Astrocyte (in vitro differentiated cells and primary cell): ENCODE results near the gene NUP214. TPM values are rescaled to one million over a fixed set of nuclear protein-coding genes. Genes with fewer than 3 reads are reported as not detected.

Experiments used
- DNase-seq: peaks from one replicate; pipeline ENCODE4 v3.0.0-alpha.2; 2010; ENCODE audit warnings: low read depth
- FAIRE-seq: peaks from 2 replicates; lab custom pipeline; 2011; peaks lifted over from hg19 to GRCh38; lab: Jason Lieb, UNC
- H2AFZ ChIP-seq: 2 replicates; pipeline ENCODE4 v1.6.0; 2012; ENCODE audit warnings: low read depth, low read length, inconsistent platforms
- H3K27ac ChIP-seq: 2 replicates; pipeline ENCODE4 v1.5.1; 2011; ENCODE audit warnings: low read depth, low read length, inconsistent platforms
- H3K27me3 ChIP-seq: 2 replicates; pipeline ENCODE4 v1.6.0; 2011; ENCODE audit warnings: low read length, inconsistent platforms; ENCODE audit not compliant: insufficient read depth
- H3K36me3 ChIP-seq: 2 replicates; pipeline ENCODE4 v1.5.1; 2011; ENCODE audit warnings: low read length, inconsistent platforms; ENCODE audit not compliant: insufficient read depth
- H3K4me1 ChIP-seq: 2 replicates; pipeline ENCODE4 v1.5.1; 2011; ENCODE audit warnings: low read length, inconsistent platforms; ENCODE audit not compliant: insufficient read depth
- H3K4me2 ChIP-seq: 2 replicates; pipeline ENCODE4 v1.6.0; 2012; ENCODE audit warnings: low read length, inconsistent platforms
- H3K4me3 ChIP-seq: 2 replicates; pipeline ENCODE4 v1.5.1; 2011; ENCODE audit warnings: low read depth, mild to moderate bottlenecking, low read length, inconsistent platforms; ENCODE audit not compliant: insufficient read depth
- H3K79me2 ChIP-seq: 2 replicates; pipeline ENCODE4 v1.6.0; 2012; ENCODE audit warnings: mild to moderate bottlenecking, low read length, inconsistent platforms; ENCODE audit not compliant: insufficient read depth
- H3K9ac ChIP-seq: 2 replicates; pipeline ENCODE4 v1.6.0; 2012; ENCODE audit warnings: mild to moderate bottlenecking, low read length, inconsistent platforms
- H3K9me3 ChIP-seq: 2 replicates; pipeline ENCODE4 v1.5.1; 2012; ENCODE audit warnings: low read depth, mild to moderate bottlenecking, low read length, inconsistent platforms; ENCODE audit not compliant: insufficient read depth
- H4K20me1 ChIP-seq: 2 replicates; pipeline ENCODE4 v1.6.0; 2012; ENCODE audit warnings: low read length, inconsistent platforms; ENCODE audit not compliant: insufficient read depth
- H3K27ac Mint-ChIP-seq: one replicate; pipeline ENCODE4 v1.8.0; 2021; ENCODE audit warnings: mild to moderate bottlenecking, mixed read lengths; ENCODE audit not compliant: unreplicated experiment
- H3K27me3 Mint-ChIP-seq: one replicate; pipeline ENCODE4 v1.8.0; 2021; ENCODE audit warnings: low read depth, mixed read lengths; ENCODE audit not compliant: unreplicated experiment
- H3K36me3 Mint-ChIP-seq: one replicate; pipeline ENCODE4 v1.8.0; 2021; ENCODE audit warnings: low read depth, mixed read lengths; ENCODE audit not compliant: unreplicated experiment
- H3K4me1 Mint-ChIP-seq: one replicate; pipeline ENCODE4 v1.8.0; 2021; ENCODE audit warnings: low read depth, mixed read lengths; ENCODE audit not compliant: unreplicated experiment
- H3K4me3 Mint-ChIP-seq: one replicate; pipeline ENCODE4 v1.8.0; 2021; ENCODE audit warnings: mild to moderate bottlenecking, moderate library complexity, mixed read lengths; ENCODE audit not compliant: unreplicated experiment
- H3K9me3 Mint-ChIP-seq: one replicate; pipeline ENCODE4 v1.8.0; 2021; ENCODE audit warnings: mild to moderate bottlenecking, mixed read lengths; ENCODE audit not compliant: unreplicated experiment
- CTCF ChIP-seq: IDR thresholded peaks from 2 replicates; pipeline ENCODE4 v1.5.1; 2011; ENCODE audit warnings: low read depth, mild to moderate bottlenecking, inconsistent platforms, low read length, moderate library complexity; ENCODE audit not compliant: insufficient read depth
- EZH2 ChIP-seq: IDR thresholded peaks from 2 replicates; pipeline ENCODE4 v1.6.1; 2012; ENCODE audit warnings: mild to moderate bottlenecking, low read length, inconsistent platforms; ENCODE audit not compliant: insufficient read depth
- total RNA-seq: library from RNA; stranded (reverse); gene quantifications from 2 replicates; pipeline ENCODE4 v1.2.1, GENCODE V29; 2021

The NUP214 gene
- total RNA-seq, 1 donor from 2014 or later, result 30.5 TPM

- no peak overlapping the region for H3K27ac Mint-ChIP-seq
- TF ChIP-seq CTCF (no peak), EZH2 (no peak)
- peaks cover 7% of the 10 kb centered on the region for H3K4me1 Mint-ChIP-seq
- H3K79me2 ChIP-seq, result peaks cover 13% of the 10 kb centered on the region
- H3K9me3 ChIP-seq, result no peaks in the 10 kb centered on the region
- no peak overlapping the region for H3K4me3 ChIP-seq
- no peaks in the 10 kb centered on the region for H3K27me3 ChIP-seq
- H3K27ac ChIP-seq, result no peak overlapping the region
- no peaks in the 10 kb centered on the region for H3K27me3 Mint-ChIP-seq
- H3K9me3 Mint-ChIP-seq, result no peaks in the 10 kb centered on the region
- H3K4me1 ChIP-seq, result peaks cover 4% of the 10 kb centered on the region
- H3K36me3 ChIP-seq, result peaks cover 25% of the 10 kb centered on the region
- no peak overlapping the region for H3K4me3 Mint-ChIP-seq
- no peak overlapping the region for H3K9ac ChIP-seq
- no peak overlapping the region for H2AFZ ChIP-seq
- no peak overlapping the region for H3K4me2 ChIP-seq
- no peak for FAIRE-seq
- H4K20me1 ChIP-seq, result peaks cover 19% of the 10 kb centered on the region
- H3K36me3 Mint-ChIP-seq, result peaks cover 20% of the 10 kb centered on the region
- no peak for DNase-seq
These were observed 48.6 kb downstream of the NUP214 start for GRCh38 chr9:131173995-131174394.

GRCh38 chr9:131174681-131175239, 49.4 kb downstream of the NUP214 start:
- no peak overlapping the region for H2AFZ ChIP-seq
- H3K4me3 ChIP-seq, result no peak overlapping the region
- no peak for FAIRE-seq
- Mint-ChIP-seq H3K4me1 (peaks cover 14% of the 10 kb centered on the region), H3K9me3 (no peaks in the 10 kb centered on the region), H3K27me3 (no peaks in the 10 kb centered on the region), H3K4me3 (no peak overlapping the region), H3K27ac (no peak overlapping the region), H3K36me3 (peaks cover 20% of the 10 kb centered on the region)
- TF ChIP-seq CTCF (no peak), EZH2 (no peak)
- H3K79me2 ChIP-seq, result peaks cover 7% of the 10 kb centered on the region
- no peak overlapping the region for H3K27ac ChIP-seq
- DNase-seq, result no peak
- H3K27me3 ChIP-seq, result no peaks in the 10 kb centered on the region
- peaks cover 11% of the 10 kb centered on the region for H3K4me1 ChIP-seq
- no peak overlapping the region for H3K4me2 ChIP-seq
- H3K9ac ChIP-seq, result no peak overlapping the region
- H3K36me3 ChIP-seq, result peaks cover 25% of the 10 kb centered on the region
- H3K9me3 ChIP-seq, result no peaks in the 10 kb centered on the region
- peaks cover 20% of the 10 kb centered on the region for H4K20me1 ChIP-seq

GRCh38 chr9:131177898-131178297, 52.5 kb downstream of the NUP214 start:
- peaks cover 29% of the 10 kb centered on the region for H3K4me1 Mint-ChIP-seq
- H3K36me3 Mint-ChIP-seq, result peaks cover 10% of the 10 kb centered on the region

More at GRCh38 chr9:131177898-131178297, 52.5 kb downstream of the NUP214 start:
- H3K27me3 ChIP-seq, result no peaks in the 10 kb centered on the region
- FAIRE-seq (no peak), DNase-seq (no peak)
- TF ChIP-seq EZH2 (no peak), CTCF (no peak)
- no peak overlapping the region for H3K27ac ChIP-seq
- no peaks in the 10 kb centered on the region for H3K9me3 ChIP-seq
- no peak overlapping the region for H3K4me2 ChIP-seq
- H4K20me1 ChIP-seq, result peaks cover 23% of the 10 kb centered on the region
- H3K9ac ChIP-seq, result no peak overlapping the region
- Mint-ChIP-seq H3K4me3 (no peak overlapping the region), H3K9me3 (no peaks in the 10 kb centered on the region), H3K27ac (no peak overlapping the region), H3K27me3 (no peaks in the 10 kb centered on the region)
- no peaks in the 10 kb centered on the region for H3K79me2 ChIP-seq
- H3K4me3 ChIP-seq, result no peak overlapping the region
- peaks cover 25% of the 10 kb centered on the region for H3K36me3 ChIP-seq
- H2AFZ ChIP-seq, result no peak overlapping the region
- H3K4me1 ChIP-seq, result peaks cover 22% of the 10 kb centered on the region
